NCI-H1048 (cell line): ENCODE measurements around the gene CPPED1.

Source experiments
- DNase-seq: peaks from one replicate; lab custom pipeline; 2025; lab: John Stamatoyannopoulos, UW

Gene CPPED1

DNA sequence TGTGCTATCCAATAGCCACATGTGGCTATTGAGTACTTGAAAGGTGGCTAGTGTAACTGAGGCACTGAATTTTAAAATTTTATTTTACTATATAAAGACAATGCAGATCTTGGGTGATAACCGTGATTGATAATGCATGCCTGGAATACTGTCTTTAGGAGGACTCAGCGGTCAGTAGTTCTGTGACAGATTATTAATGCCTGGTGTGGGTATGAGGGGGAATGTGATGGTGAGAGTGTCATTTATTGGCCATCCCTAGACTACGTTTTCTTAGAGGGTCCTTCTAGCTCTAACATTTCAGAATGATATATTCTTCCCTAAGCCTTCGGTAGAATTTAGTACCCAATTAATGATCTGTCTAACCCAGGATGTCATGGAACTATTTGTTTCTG is 157.6 kb downstream of the CPPED1 start:
- DNase-seq: no peak

DNA sequence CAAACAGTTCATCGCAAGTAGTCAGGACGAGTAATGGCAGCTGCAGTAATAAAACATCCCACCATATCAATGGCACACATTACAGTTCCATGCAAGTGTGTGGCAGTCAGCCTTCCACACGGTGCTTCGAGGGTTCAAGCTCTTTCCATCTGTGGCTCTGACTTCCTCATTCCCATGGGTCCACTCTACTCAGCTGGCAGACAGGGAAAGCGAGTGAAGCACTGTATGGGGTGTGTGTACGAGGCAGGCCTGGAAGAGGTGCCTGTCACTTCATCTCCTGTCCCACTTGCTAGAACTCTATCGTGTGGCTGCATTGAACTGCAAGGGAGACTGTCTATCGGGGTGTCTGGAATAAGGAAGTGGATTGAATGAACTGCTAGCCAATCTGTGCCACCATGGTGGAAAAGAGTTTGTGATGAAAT is 160.6 kb downstream of the CPPED1 start:
- DNase-seq: no peak

DNA sequence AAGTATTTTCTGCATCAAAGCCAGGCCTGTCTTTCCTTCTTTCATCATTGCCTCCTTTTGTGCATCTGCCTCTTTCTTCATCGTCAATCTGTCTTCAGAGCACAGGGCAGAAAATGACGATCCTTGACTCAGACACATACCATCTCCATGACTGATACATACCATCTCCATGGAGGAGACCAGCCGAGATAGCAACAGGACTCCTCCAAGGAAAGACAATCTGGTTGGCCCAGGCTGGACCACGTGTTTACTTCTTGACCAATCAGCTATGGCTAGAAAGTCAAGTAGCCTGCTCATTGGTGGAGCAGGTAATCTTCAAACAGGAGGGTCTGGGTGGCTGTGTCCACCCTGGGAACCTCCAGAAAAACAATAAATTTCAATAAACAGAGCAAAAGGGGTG is 164.6 kb downstream of the CPPED1 start:
- DNase-seq: no peak

DNA sequence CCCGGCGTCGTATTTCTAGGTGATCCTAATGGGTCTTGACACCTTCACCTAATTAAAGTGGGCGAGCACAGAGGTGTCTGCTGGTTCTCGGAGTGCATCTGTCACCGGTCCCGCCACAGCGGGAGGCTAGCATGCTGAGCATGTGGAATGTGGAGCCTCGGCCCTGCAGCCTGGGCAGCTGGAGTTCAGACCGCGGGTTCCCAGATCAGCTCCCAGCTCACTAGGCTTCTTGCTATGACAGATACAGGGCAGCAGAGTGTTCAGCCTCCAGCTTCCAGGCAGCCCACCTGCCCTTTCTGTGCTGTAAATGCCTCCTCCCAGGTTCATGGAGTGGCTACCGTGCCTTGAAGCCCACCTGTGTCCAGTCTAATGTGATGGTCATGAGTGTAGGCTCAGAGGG is 166.7 kb downstream of the CPPED1 start:
- DNase-seq: no peak

DNA sequence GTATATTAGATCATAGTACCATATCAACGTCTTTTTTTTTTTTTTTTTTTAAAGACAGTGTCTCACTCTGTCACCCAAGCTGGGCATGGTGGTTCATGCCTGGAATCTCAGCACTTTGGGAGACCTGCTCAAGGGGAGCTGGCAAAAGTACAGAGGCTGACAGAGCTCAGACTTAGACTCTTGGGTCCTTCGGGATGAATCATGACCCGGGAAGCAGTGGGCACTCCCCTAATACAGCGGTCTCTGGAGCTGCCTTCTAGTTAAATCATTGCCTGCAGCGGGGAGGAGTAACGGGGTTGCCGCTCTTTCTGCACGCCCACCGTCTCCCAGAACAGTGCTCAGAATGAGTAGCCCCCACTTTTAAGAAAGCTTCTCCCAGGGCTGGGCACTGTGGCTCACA is 174.4 kb downstream of the CPPED1 start:
- no peak for DNase-seq

DNA sequence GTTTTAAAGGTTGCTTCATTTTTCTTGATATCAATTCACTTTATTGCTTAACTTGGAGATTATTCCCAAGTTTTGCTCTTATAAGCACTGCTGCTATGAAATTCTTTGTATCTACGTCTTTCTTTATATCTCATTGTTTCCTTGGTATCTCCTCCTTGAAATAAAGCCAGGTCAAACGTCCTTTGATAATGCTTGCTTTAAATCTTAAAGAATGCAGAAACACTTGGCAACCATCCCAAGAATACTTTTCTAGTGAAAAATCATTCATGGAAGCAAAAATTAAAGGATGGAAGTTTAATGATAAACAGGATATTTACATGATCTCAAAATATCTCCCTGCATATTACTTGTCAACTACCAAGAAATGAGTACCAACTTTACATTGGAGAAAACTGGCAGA is 175.2 kb downstream of the CPPED1 start:
- no peak for DNase-seq

DNA sequence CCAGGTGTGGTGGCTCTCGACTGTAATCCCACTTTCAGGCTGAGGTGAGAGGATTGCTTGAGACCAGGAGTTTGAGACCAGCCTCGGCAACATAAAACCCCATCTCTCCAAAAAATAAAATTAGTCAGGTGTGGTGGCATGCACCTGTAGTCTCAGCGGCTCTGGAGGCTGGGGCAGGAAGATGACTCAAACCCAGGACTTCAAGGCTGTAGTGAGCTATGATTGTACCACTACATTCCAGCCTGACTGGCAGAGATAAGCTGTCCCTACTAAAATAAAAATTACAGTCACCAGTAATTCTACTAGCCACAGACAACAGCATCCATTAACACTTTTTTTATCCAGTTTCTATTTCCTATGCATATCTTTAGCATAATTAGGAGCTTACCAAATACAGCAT is 176.3 kb downstream of the CPPED1 start:
- no peak for DNase-seq

DNA sequence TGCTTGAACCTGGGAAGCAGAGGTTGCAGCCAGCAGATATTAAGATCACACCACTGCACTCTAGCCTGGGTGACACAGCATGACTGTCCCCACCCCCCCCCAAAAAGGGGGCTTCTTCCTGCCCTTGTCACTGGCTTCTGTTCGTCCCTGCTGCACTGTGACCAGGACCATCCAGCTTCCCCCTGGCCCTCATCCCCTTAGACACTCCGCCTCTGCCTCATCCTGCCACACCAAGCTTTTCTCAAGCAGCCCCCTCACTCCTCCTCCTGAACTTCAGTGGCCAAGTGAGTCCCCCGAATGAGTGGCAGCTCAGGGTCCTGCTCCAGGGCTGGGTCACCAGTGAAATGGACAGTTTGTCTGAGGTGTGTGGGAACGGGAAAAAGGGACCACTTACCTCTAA is 177.3 kb downstream of the CPPED1 start:
- DNase-seq: no peak

DNA sequence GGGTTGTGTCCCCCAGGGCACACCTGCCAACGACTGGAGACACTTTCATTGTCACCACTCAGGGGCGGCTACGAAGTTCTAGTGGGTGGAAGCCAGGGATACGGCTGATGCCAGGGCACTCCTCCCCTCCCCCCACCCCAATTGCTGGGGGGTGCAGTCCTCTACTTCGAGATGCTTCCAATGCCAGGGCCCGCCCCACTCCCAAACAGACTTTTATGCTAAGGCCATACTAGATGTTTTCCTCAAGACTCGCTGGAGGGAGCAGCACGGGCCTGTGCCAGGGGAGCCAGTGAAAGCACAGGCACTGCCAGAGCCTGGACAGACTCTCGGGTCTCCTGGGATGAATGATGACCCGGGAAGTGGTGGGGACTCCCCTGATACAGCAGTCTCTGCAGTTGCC is 178.0 kb downstream of the CPPED1 start:
- DNase-seq: no peak

DNA sequence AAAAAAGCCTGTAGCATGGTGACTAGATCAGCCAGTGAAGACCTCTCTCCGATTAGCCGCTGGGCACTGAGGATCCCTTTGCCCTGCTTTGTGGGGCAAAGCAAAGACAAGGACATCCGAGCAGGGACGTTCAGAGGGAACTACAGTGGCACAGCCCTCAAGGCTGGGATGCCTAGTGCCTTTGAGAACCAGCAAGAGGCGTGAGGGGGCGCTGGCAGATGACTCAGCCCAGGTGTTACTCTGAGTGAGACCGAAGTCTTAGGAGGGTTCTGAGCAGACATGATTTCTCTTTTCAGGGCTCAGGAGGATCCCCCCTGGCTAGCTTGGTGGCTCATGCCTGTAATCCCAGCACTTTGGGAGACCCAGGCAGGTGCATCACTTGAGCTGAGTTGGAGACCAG is 178.6 kb downstream of the CPPED1 start:
- no peak for DNase-seq

DNA sequence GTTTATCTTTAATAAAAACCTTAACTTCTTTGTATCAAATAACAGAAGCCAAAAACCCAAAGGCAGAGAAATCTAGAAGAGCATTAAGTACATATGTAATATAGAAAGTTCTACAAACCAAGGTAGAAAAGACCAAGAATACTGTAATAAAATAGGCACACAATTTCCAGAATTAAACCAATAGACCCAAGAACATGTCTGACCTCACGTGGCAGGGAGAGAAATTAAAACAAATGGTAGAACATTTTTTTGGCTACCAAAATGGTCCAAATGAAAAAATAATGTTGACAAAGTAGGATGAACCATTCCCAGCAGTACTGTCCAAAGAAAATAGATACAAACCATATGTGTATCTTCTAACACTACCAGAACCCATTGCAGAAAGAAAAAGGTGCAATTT is 183.5 kb downstream of the CPPED1 start:
- DNase-seq: no peak

DNA sequence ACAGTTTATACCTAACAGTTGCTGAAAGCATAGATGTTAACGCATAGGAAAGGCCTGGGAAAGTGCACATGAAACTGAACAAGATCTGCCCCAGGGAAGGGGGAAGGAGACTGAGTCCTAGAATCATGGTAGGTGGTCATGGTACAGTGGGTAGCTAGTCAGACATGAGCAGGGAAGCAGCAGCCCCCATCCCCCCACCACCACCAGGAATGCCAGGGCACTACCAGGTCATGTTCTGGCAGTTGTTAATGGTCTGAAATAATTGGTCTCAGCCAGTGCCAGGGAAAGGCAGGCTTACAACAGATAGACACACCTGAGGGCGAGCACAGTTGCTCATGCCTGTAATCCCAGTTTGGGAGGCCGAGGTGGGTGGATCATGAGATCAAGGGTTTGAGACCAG is 185.2 kb downstream of the CPPED1 start:
- DNase-seq: no peak

DNA sequence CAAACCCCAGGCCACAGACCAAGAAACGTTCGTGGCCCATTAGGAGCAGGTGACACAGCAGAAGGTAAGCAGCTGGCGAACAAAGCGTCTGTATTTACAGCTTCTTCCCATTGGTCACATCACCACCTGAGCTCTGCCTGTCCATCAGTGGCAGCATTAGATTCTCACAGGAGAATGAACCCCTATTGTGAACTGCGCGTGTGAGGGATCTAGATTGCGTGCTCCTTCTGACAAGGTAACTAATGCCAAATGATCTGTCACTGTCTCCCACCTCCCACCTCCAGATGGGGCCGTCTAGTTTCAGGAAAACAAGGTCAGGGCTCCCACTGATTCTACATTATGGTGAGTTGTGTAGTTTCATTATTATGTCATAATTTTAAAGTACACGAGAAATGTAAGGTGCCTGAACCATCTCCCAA is 186.3 kb downstream of the CPPED1 start:
- no peak for DNase-seq

DNA sequence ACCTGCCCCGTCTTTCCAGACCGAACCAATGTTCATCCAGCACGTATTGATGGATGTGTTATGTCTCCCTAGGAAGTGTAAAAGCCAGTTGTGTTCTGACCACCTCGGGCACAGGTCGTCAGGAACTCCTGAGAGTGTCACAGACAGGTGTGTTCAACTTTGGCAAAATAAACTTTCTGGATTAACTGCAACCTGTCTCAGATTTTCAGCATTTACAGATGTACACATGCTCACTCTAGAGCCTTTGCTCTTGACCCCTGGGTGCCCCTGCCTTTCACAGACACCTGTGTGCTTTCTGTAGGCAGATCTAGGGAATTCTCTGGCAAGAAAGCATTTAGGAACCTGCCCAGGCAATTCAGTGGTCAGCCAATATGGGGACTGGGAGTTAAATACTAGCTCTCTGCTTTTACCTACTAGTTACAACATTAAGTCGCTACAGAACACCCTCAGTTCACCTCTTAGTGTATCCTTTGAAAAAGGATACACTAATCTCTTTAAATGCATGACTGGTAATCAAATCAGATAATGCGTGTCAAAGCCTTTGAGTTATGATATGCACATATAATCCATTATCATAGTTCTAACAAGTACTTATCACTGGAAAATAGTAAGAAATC is 188.9 kb downstream of the CPPED1 start:
- no peak for DNase-seq

DNA sequence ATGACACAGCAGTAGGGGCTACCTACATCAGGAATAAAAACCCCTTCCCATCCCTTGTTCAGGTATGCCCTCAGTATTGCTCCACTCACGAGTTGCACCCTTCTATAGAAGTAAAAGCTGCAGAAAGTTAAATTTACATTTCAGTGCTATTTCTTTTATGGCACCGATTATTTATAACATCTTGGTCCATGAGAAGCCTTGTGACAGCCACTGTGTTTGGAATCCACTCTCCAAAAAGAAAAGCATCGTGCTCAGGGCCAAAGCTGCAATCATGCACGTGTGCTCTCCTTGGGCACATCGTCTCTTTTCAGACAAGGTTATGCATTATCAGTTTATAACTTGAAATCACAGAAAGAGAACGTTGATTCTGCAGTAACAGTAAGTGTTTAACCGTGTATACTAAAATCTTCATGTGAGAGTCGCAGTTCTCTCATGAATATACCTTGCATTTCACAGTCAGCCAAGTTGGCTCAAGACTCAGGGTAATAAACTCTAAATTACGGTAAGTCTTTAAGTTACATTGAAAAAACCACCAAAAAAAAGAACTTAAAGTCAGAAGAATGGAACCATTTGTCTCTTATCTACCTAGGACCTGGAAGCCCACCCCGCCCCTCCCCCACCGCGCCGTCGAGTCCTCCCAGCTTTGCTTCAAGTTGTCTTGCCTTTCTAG is 189.6 kb downstream of the CPPED1 start:
- no peak for DNase-seq

DNA sequence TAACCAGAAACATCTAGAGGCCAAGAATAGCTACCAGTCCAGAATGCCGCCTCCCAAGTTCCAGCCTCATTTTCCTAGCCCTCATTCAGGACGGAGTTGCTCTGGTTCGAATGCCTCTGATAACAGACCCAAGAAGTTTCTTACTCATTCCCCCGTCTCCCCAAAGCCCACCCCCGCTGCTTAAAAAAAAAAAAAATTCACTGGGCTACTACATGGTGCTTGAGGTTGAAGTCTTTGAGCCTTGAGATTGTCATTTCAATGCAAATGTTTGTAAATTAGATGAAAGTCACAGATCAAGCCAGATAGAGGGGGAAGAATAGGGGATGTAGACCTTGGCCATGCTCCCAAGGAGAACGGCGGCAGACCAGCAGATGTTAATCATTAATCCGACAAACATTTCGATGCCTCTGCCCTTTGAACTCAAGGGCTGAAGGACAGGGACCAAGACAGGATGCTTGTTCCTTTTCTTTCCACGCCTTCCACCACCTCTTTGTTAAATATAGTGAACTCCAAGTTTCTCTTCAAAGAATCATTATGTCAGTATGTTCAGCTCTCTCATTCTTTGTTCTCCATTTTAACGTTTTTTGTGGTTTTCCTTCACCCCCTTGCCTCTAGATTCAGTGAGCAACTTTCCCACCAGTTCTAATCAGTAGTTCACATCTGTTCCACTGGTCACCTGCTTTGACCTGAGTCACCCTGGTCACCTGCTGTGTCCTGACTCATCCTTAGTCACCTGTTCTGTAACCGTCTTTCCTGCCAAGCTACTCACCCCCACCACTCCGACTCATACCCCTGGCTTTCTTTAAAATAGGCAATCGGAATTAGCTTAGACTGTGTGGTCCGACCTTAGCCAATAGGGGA is 190.3 kb downstream of the CPPED1 start:
- DNase-seq: no peak

DNA sequence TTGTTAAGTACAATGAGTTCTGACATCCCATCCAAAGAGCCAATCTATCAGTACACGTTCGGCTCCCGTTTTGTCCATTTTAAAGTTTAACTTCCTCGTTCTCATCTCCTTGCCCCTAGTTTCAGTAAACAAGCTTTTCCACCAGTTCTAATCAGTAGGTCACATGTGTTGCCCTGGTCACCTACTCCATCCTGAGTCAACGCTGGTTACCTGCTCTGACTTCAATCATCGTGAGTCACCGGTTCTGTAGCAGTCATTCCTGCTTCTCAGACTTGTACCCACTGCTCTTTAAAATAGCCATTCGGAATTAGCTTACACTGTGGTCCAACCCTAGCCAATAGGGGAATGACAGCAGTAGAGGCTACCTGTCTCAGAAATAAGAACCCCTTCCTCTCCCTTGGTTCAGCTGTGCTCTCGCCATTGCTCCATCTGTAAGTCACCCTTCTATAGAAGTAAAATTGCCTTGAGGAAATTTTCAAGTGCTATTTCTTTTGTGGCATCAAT is 191.0 kb downstream of the CPPED1 start:
- no peak for DNase-seq

DNA sequence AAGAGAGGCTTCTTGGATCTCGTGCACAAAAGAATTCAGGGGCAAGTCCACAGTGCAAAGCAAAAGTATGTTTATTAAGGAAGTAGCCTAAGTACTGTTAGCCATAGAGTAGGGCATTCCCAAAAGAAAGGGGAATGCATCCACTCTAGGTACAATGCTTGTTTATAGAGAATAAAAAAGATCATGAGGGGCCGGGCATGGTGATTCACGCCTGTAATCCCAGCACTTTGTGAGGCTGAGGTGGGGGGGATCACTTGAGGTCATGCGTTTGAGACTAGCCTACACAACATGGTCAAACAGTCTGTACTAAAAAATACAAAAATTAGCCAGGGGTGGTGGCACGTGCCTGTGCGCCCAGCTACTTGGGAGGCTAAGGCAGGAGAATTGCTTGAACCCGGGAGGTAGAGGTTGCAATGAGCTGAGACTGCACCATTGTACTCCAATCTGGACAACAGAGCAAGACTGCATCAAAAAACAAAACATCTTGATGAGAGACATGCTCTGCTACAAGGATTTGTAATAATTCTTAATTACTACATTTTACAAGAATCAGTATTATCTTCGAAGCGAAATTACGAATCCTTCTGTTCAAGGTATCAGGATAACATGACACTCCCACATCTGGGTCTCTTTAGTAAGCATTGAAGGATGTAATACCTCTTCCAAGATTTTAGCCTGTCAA is 191.6 kb downstream of the CPPED1 start:
- no peak for DNase-seq

DNA sequence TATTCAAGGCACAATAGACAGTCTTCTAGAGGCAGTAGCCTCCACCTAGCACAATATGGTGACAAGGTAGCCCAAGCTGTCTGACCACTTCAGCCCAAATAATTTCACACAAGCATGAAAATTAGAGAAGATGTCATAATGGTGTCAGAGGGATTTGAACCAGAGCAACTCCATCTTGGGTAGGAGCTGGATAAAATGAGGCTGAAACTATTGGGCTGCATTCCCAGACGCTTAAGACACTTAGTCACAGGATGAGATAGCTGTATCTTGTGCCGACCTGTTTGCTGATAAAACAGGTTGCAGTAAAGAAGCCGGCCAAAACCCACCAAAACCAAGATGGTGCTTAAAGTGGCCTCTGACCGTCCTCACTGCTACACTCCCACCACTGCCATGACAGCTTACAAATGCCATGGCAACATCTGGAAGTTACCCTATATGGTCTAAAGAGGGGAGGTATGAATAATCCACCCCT is 192.6 kb downstream of the CPPED1 start:
- DNase-seq: no peak

DNA sequence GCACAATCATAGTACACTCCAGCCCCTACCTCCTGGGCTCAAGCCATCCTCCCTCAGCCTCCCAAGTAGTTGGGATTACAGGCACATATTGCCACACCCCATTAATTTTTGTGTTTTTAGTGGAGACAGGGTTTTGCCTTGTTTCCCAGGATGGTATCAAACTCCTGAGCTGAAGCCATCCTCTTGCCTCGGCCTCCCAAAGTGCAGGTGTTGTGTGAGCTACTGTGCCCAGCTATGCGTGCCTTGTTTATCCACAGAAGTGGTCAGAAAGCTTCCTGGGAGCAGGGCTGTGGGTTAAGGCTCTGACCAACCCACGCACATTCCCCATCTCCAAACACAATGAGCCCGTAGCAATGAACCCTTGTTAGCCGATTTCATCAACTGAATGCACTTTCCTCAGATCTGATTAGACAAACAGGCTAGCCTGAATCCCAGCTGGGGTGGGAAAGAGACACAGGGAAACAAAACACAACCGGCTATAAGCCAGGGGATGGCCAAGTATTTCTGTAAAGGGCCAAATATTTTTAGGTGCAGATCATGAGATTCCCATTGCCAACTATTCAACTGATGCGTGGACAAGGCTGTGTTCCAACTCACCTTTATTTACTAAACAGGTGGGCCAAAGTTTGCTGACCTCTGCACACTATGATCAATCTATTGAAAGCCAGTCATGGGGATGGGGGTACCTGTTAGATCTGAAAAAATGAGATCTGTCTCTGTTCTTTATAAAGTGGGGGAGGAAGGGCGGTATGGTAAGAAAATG is 193.6 kb downstream of the CPPED1 start:
- no peak for DNase-seq
